Activated naive CD8-positive, alpha-beta T cell (primary cell): Measurements from ENCODE around the gene MYO7A.

ENCODE experiments used
- H3K27ac Mint-ChIP-seq: one replicate; pipeline ENCODE4 v1.8.0; 2021; ENCODE audit warnings: mixed read lengths
- H3K27me3 Mint-ChIP-seq: one replicate; pipeline ENCODE4 v1.8.0; 2021; ENCODE audit warnings: mixed read lengths
- H3K36me3 Mint-ChIP-seq: one replicate; pipeline ENCODE4 v1.8.0; 2021; ENCODE audit warnings: mixed read lengths
- H3K4me1 Mint-ChIP-seq: one replicate; pipeline ENCODE4 v1.8.0; 2021; ENCODE audit warnings: low read depth, mixed read lengths
- H3K4me3 Mint-ChIP-seq: one replicate; pipeline ENCODE4 v1.8.0; 2021; ENCODE audit warnings: mild to moderate bottlenecking, mixed read lengths
- H3K9me3 Mint-ChIP-seq: one replicate; pipeline ENCODE4 v1.8.0; 2021; ENCODE audit warnings: low read depth, mixed read lengths

Gene MYO7A

DNA sequence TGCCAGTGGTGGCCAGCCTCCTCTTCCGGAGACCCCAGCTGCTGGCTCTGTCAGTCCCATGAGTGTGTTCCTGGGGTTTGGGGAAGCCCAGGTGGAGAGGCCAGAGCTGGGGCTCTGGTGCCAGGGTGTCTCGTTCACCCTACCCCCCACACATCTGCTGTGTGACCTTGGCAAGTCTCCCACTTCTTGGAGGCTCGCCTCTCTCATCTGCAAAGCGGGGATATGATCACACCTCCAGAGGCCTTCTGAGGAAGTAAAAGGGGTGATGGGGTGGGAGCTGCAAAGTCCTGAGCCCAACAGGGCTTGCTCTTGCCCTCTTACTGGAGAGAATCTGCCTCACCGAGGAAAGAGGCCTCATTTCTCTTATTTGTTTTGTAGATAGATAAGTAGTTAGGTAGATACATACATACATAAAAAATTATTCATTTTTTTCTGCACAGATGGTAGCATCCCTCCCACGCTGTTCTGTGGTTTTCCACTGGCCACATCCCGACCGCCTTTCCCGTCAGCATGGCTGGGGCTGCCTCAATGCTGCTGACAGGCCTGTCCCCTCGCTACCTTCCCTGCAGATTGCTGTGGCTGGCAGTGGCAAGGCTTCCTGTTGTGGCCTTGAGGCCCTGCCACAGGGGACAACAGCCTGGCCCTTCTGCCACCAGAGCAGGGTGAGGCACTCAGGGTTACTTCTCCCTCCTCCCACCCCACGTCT, 23.9 kb downstream of the MYO7A start:
- Mint-ChIP-seq H3K27ac (no peak overlapping the region), H3K27me3 (no peaks in the 10 kb centered on the region), H3K36me3 (no peaks in the 10 kb centered on the region), H3K4me3 (peak overlapping the region; percentile 24), H3K4me1 (peaks cover 45% of the 10 kb centered on the region), H3K9me3 (no peaks in the 10 kb centered on the region)

DNA sequence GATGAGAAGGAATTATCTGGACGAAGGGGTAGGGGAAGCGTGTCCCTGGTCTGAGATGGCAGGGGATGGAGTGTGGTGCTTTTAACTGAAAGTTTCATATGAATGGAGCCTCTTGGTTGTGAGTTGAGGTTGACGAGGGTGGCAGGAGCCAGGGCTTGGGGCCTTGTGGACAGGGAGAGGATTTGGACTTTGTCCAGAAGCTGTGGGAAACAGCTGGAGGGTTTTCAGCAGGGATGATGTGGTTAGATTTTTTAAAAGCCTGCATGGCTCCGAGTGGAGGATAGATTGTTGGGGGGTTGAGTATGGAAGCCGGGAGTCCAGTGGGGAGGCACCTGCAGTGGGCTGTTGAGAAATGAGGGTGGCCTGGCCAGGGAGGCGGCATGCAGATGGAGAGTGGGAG, 24.8 kb downstream of the MYO7A start:
- peak overlapping the region; percentile 42 for H3K27ac Mint-ChIP-seq
- H3K4me1 Mint-ChIP-seq, result peaks cover 40% of the 10 kb centered on the region
- H3K4me3 Mint-ChIP-seq, result peak overlapping the region; percentile 24
- no peaks in the 10 kb centered on the region for H3K27me3 Mint-ChIP-seq
- no peaks in the 10 kb centered on the region for H3K9me3 Mint-ChIP-seq
- H3K36me3 Mint-ChIP-seq, result no peaks in the 10 kb centered on the region

DNA sequence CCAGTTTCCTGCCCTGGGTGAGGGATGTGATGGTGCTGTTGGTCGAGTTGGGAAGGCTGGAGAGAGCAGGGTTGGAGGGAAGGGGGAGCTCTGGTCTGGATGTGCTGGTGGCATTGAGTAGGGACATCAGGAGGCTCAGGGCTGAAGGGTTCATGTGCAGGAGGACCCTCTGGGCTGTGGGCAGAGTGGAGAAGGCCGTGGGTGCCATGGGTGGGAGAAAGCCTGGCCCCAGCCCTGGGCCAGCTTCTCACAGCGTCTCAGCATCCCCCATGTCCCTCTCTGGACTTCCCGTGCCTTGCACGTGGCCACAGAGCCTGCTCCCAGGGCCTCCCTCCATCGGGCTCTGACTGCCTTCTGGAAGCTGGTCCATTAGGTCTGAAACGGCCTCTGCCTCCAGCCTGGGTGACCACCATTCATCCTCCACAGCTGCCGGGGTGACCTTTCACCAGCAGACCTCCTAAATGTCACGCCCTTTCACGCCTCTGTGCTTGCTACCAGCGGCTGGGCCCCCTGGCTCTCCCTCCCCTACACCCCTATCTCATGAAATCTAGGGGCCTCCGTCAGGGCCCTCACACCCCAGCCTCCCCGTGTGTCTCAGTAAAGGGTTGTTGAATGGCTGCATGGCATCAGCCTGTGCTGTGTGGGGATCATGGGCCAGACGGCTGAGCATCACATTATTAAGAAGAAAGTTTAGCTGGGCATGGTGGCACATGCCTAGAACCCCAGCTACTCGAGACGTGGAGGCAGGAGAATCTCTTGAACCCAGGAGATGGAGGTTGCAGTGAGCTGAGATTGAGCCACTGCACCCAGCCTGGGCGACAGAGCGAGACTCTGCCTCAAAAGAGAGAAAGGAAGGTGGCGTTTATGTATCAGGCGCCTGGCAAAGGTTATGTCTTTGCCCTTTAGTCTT, 25.5 kb downstream of the MYO7A start:
- Mint-ChIP-seq H3K36me3 (no peaks in the 10 kb centered on the region), H3K4me1 (peaks cover 34% of the 10 kb centered on the region), H3K4me3 (no peak overlapping the region), H3K27me3 (no peaks in the 10 kb centered on the region), H3K9me3 (no peaks in the 10 kb centered on the region), H3K27ac (no peak overlapping the region)

- H3K4me3 Mint-ChIP-seq, result no peak overlapping the region
- H3K36me3 Mint-ChIP-seq, result no peaks in the 10 kb centered on the region
These were observed 26.5 kb downstream of the MYO7A start for GRCh38 chr11:77154381-77155081.

DNA sequence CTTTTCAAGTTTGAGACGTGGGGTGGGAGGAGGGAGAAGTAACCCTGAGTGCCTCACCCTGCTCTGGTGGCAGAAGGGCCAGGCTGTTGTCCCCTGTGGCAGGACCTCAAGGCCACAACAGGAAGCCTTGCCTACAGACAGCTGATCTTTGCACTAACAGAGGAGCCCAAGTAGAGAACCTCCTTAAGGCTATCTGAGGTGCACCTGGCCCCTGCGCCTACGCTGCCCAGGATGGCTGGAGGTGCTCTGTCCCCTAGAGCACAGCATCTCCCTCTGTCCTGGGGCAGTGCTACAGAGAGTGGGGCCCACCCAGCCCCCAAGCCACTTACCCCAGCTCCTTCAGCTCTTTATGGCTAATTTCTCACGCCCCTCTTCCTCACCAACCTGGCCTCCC, 27.0 kb downstream of the MYO7A start:
- Mint-ChIP-seq H3K9me3 (no peaks in the 10 kb centered on the region), H3K4me3 (no peak overlapping the region), H3K36me3 (no peaks in the 10 kb centered on the region), H3K27ac (no peak overlapping the region), H3K4me1 (peaks cover 32% of the 10 kb centered on the region), H3K27me3 (no peaks in the 10 kb centered on the region)

More at GRCh38 chr11:77154381-77155081, 26.5 kb downstream of the MYO7A start:
- Mint-ChIP-seq H3K27ac (no peak overlapping the region), H3K4me1 (peaks cover 32% of the 10 kb centered on the region), H3K27me3 (no peaks in the 10 kb centered on the region), H3K9me3 (no peaks in the 10 kb centered on the region)

GRCh38 chr11:77155556-77156130, 27.6 kb downstream of the MYO7A start:
- H3K27ac Mint-ChIP-seq, result no peak overlapping the region
- no peaks in the 10 kb centered on the region for H3K36me3 Mint-ChIP-seq
- H3K9me3 Mint-ChIP-seq, result no peaks in the 10 kb centered on the region
- no peaks in the 10 kb centered on the region for H3K27me3 Mint-ChIP-seq
- H3K4me1 Mint-ChIP-seq, result peaks cover 32% of the 10 kb centered on the region
- H3K4me3 Mint-ChIP-seq, result no peak overlapping the region

DNA sequence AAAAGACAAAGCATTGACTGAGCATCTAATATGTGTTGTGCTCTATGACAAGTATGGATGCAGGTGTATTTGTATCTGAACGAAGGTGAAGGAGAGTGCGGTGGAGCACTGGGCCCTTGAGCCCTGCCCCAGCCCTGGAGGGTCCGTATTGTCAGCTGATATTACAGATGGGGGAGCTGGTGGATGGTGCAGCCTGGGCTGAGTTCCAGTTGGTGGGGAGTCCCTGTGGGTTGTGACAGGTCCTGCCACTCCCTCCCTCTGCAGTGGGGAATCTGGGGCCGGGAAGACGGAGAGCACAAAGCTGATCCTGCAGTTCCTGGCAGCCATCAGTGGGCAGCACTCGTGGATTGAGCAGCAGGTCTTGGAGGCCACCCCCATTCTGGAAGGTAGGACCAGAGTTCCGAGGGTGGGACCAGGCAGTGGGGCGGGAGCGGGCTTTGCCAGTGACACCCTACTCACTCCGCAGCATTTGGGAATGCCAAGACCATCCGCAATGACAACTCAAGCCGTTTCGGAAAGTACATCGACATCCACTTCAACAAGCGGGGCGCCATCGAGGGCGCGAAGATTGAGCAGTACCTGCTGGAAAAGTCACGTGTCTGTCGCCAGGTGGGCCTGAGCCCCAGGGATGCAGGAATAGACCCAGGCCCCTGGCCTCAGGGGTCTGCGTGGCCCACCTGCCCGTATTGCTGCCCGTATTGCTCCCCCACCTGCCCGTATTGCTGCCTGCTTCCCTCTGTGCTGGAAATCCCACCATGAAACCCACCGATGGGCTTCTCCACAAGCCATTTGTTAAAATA, 28.6 kb downstream of the MYO7A start:
- Mint-ChIP-seq H3K27ac (no peak overlapping the region), H3K27me3 (no peaks in the 10 kb centered on the region), H3K4me3 (no peak overlapping the region), H3K9me3 (no peaks in the 10 kb centered on the region), H3K4me1 (peaks cover 26% of the 10 kb centered on the region), H3K36me3 (no peaks in the 10 kb centered on the region)

- no peak overlapping the region for H3K27ac Mint-ChIP-seq
- H3K4me1 Mint-ChIP-seq, result peaks cover 10% of the 10 kb centered on the region
- H3K36me3 Mint-ChIP-seq, result no peaks in the 10 kb centered on the region
- H3K9me3 Mint-ChIP-seq, result no peaks in the 10 kb centered on the region
- no peak overlapping the region for H3K4me3 Mint-ChIP-seq
- H3K27me3 Mint-ChIP-seq, result no peaks in the 10 kb centered on the region
These were observed 30.1 kb downstream of the MYO7A start for GRCh38 chr11:77158041-77158695.

GRCh38 chr11:77159219-77159936, 31.3 kb downstream of the MYO7A start:
- Mint-ChIP-seq H3K4me1 (peaks cover 1% of the 10 kb centered on the region), H3K4me3 (no peak overlapping the region), H3K27ac (no peak overlapping the region), H3K36me3 (no peaks in the 10 kb centered on the region), H3K9me3 (no peaks in the 10 kb centered on the region), H3K27me3 (no peaks in the 10 kb centered on the region)

- no peaks in the 10 kb centered on the region for H3K9me3 Mint-ChIP-seq
These were observed 32.0 kb downstream of the MYO7A start for GRCh38 chr11:77159937-77160495.

DNA sequence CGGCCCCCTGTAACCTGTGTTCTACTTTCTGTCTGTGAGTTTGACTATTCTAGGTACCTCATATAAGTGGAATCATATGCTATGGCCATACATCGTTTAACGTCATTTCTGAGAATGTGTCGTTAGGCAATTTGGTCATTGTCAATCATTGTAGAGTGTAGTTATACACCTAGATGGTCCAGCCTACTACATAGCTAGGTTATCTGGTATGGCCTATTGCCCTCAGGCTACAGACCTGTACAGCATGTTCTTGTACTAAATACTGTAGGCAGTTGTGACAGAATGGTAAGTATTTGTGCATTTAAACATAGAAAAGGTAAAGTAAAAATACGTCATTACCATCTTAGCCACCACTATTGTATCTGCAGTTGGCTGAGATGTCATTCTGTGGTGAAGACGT, 35.2 kb downstream of the MYO7A start:
- no peak overlapping the region for H3K4me3 Mint-ChIP-seq

More at GRCh38 chr11:77159937-77160495, 32.0 kb downstream of the MYO7A start:
- Mint-ChIP-seq H3K27ac (no peak overlapping the region), H3K4me3 (no peak overlapping the region), H3K36me3 (no peaks in the 10 kb centered on the region), H3K4me1 (no peaks in the 10 kb centered on the region), H3K27me3 (no peaks in the 10 kb centered on the region)

GRCh38 chr11:77165066-77165465, 37.0 kb downstream of the MYO7A start:
- no peaks in the 10 kb centered on the region for H3K9me3 Mint-ChIP-seq
- H3K4me3 Mint-ChIP-seq, result no peak overlapping the region
- no peaks in the 10 kb centered on the region for H3K36me3 Mint-ChIP-seq
- no peak overlapping the region for H3K27ac Mint-ChIP-seq
- no peaks in the 10 kb centered on the region for H3K27me3 Mint-ChIP-seq
- no peaks in the 10 kb centered on the region for H3K4me1 Mint-ChIP-seq

More for the DNA sequence above, 35.2 kb downstream of the MYO7A start:
- Mint-ChIP-seq H3K36me3 (no peaks in the 10 kb centered on the region), H3K4me1 (no peaks in the 10 kb centered on the region), H3K27me3 (no peaks in the 10 kb centered on the region), H3K27ac (no peak overlapping the region), H3K9me3 (no peaks in the 10 kb centered on the region)

- Mint-ChIP-seq H3K9me3 (no peaks in the 10 kb centered on the region), H3K27ac (no peak overlapping the region), H3K27me3 (no peaks in the 10 kb centered on the region), H3K4me3 (no peak overlapping the region), H3K36me3 (no peaks in the 10 kb centered on the region), H3K4me1 (no peaks in the 10 kb centered on the region)
These were observed 38.0 kb downstream of the MYO7A start for GRCh38 chr11:77166021-77166420.
